ENCODE data around the gene ABLIM3. TPM values are rescaled to one million over a fixed set of nuclear protein-coding genes. Genes with fewer than 3 reads are reported as not detected.

ABLIM3 gene
- total RNA-seq, 4 donors from 2014 or later = 55.1 to 320 (median 94.2) TPM

DNA sequence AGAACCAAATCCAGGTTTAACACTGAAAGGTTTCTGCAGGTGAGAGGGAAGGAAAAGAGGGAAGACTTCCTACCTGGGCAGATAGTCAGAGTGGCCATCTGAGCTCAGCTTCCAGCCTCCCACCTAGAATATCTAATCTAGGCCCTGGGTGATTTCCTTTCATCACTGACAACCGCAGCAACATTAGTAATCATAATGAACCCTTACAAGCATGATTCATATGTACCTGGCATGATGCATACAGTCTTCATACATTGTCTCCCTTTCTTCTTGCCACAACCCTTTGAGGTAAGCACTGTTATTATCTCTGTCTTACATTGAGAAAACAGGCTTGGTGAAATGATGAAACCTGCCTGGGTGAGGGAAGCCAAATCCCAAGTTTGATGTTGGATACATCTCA is 143.9 kb downstream of the ABLIM3 start:
- TF ChIP-seq CTCF (IDR thresholded peaks at IDR 0.05; ENCODE audit: low read depth) = no peak

DNA sequence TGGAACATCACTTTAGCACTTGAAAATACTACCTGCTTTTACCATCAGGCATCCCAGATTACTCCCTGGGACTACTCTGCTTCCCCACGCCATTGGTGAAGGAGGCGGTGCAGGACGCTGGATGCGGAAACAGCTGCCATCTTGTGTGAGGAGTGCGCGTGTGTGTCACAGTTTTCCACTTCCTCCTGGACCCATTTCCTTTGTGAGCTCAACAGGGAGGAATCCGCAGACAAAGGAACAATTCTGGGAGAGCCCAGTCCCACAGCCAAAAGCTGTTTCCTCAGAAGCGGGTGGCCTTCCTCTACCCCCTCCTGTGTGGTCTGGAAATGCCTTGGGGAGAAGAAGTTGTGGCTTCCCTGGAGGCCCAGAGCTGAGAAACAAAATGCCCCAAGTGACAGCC is 147.1 kb downstream of the ABLIM3 start:
- TF ChIP-seq CTCF (IDR thresholded peaks at IDR 0.05; ENCODE audit: low read depth) = no peak

DNA sequence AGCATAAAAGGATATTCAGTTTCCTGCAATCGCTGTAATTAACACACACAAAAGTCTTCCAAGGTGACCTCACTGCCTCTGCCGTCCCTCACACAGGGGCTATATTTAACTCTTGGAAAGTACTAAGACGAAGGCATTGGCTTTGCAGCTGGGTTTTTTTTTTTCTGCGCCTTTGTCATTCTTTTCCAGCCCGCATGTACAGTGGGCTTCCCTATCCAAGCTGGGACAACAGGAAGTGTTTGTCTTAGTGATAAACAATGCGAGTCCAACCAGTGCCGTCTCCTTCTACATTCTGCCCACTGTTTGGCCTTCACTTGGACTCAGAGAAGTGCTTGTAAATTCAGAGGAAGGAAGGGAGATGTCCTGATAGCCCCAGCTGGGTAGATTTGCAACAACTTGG is 148.0 kb downstream of the ABLIM3 start:
- no peak for TF ChIP-seq CTCF (IDR thresholded peaks at IDR 0.05; ENCODE audit: low read depth)

DNA sequence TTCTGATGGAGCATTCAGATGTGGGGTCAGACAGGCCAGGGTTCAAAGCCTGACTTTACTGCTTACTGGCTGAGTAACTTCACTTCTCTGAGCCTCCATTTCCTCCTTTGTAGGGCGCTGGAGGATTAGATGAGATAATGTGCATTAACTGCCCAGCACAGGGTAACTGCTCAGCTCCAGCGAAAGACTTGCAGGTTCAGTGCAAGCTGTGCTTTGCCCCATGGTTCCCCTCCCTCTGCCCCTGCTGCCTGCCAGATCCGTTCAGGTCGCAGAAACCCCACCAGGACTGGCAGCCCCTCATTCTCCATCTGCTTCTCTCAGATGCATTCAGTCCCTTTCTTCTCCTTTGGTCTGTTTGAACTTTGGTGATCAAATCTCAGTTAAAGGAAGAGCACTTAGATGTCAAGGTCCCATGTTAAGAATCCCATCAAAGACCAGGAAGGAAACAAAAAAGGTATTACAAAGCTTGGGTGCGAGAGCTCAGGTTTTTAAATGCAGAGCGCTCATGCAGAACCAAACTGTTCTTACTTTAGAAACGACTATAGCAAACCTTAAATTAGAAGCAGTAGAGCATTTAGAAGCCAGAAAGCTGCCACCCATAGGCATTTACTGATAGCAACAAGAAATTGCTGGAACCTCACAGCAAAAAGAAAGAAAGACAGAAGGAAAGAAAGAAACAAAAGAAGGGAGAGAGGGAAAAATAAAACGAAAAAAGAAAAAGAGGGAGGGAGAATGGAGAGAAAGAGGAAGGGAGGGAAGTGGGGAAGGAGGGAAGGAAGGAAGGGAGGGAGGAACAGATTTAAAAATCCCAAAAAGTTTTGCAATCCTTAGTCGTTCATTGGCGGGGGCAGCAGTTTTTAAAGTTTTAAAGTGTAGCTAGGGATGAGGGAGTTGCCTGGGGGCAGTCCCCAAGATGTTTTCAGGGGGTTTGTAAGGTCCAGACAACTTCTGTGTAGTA is 153.9 kb downstream of the ABLIM3 start:
- no peak for TF ChIP-seq CTCF (IDR thresholded peaks at IDR 0.05; ENCODE audit: low read depth)

DNA sequence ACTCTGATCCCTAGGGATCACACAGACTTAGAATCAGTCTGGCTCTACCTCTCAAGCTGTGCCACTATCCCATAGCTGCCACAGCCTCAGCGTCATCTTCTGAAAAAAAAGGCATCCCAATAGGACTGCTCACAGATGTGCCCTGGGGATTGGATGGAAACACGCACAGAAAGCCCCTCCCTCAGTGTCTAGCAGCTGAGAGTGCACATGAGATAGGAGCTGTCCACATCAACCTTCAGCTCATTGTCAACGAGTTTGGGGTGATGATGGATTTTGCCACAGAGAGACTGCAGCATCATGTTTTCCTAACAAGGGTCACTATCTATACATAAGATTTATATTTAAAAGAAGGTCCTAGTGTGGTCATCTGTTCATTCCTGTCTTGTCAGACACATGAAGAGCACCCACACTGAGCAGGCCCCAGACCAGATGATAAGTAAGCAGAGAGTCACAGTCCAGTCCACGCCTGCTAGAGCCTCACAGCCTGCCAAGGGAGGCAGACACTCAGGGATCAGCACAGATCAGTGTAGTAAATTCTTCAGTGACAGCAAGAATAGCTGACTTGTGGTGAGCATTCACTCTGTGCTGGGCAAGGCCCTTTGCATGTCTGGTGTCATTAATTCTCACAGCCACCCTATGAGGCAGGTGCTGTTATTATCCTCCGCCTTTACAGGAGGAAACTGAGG is 156.2 kb downstream of the ABLIM3 start:
- no peak for TF ChIP-seq CTCF (IDR thresholded peaks at IDR 0.05; ENCODE audit: low read depth)

DNA sequence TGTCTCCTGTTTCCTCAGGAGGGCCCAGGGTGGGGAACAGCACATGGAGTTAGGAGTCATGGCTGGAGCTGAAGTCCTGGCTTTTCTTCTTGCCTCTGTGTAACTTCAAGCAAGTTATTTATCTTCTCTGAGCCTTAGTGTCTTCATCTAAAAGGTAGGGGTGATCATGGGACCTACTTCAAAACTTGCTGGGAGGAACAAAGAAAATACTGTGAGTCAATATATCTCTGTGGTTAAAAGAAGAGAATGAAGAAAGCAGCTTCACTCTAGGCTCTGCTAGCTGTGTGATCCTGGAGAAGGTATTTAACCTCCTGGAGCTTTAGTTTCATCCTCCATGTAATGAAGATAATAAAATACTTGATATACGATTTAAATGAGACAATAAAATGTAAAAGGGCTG is 156.9 kb downstream of the ABLIM3 start:
- TF ChIP-seq CTCF (IDR thresholded peaks at IDR 0.05; ENCODE audit: low read depth) = no peak

DNA sequence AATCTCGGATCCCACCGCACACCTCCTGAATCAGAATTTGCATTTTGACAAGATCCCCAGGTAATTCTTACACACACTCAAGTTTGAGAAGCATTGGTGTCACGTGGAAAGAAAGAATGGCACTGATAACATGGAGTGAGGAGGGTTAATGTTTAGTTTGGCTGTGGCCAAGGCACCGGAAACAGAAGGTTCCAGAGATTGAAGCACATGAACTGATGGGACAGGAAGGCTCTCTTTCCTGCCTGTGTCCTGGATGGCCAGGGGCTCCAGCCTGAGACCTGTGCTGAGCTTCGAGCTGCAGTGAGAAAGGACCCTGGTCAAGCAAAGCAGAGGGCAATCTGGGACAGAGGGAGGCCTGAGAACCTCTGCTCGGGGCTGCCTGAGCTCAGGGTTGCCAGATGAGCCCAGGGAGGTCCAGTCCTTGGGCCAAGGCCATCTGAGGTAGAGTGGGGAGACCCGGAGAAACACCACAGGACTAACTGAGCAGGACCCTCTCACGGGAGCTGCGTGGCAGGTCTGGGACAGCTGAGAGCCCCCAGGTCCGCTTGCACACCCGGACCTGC is 157.6 kb downstream of the ABLIM3 start:
- TF ChIP-seq CTCF (IDR thresholded peaks at IDR 0.05; ENCODE audit: low read depth) = no peak

Data from subcutaneous adipose tissue (tissue), 4 donors.